ENCODE data around the gene ADAMTS10. TPM values are rescaled to one million over a fixed set of nuclear protein-coding genes. Genes with fewer than 3 reads are reported as not detected.

ADAMTS10 gene
- total RNA-seq, 1 donor from 2014 or later: 11.5 TPM

GRCh38 chr19:8600816-8601215, 9.7 kb downstream of the ADAMTS10 start:
- Histone ChIP-seq H3K27ac (replicated peaks) (no peak overlapping the region), H3K36me3 (peaks cover 67% of the 10 kb centered on the region), H3K9me3 (replicated peaks) (peaks cover 11% of the 10 kb centered on the region), H3K4me3 (no peak overlapping the region), H3K27me3 (ENCODE audit: low read depth) (no peaks in the 10 kb centered on the region), H3K4me1 (no peaks in the 10 kb centered on the region)
- DNase-seq: no peak
- intact Hi-C loops (cut with micrococcal nuclease): no loop called here
- TF ChIP-seq CTCF (IDR thresholded peaks at IDR 0.05; ENCODE audit: borderline replicate concordance): no peak

- Histone ChIP-seq H3K4me1 (peaks cover 5% of the 10 kb centered on the region), H3K27ac (replicated peaks) (no peak overlapping the region), H3K36me3 (peaks cover 62% of the 10 kb centered on the region), H3K27me3 (ENCODE audit: low read depth) (no peaks in the 10 kb centered on the region), H3K9me3 (replicated peaks) (peaks cover 8% of the 10 kb centered on the region), H3K4me3 (no peak overlapping the region)
- intact Hi-C loops (cut with micrococcal nuclease): no loop called here
- DNase-seq: no peak
- no peak for TF ChIP-seq CTCF (IDR thresholded peaks at IDR 0.05; ENCODE audit: borderline replicate concordance)
These were observed 10.5 kb downstream of the ADAMTS10 start for GRCh38 chr19:8600064-8600463.

GRCh38 chr19:8596168-8596567, 14.3 kb downstream of the ADAMTS10 start:
- H3K4me3 ChIP-seq: no peak overlapping the region
- H3K9me3 ChIP-seq (replicated peaks): peaks cover 8% of the 10 kb centered on the region
- no peak overlapping the region for H3K27ac ChIP-seq (replicated peaks)
- H3K36me3 ChIP-seq: peaks cover 36% of the 10 kb centered on the region
- H3K4me1 ChIP-seq: peaks cover 27% of the 10 kb centered on the region
- DNase-seq: no peak
- intact Hi-C loops (cut with micrococcal nuclease): no loop called here
- peaks cover 30% of the 10 kb centered on the region for H3K27me3 ChIP-seq (ENCODE audit: low read depth)
- TF ChIP-seq CTCF (IDR thresholded peaks at IDR 0.05; ENCODE audit: borderline replicate concordance): no peak

- Histone ChIP-seq H3K27me3 (ENCODE audit: low read depth) (peaks cover 31% of the 10 kb centered on the region), H3K4me1 (peaks cover 27% of the 10 kb centered on the region), H3K27ac (replicated peaks) (peak overlapping the region; percentile 19), H3K4me3 (no peak overlapping the region), H3K9me3 (replicated peaks) (peaks cover 8% of the 10 kb centered on the region), H3K36me3 (peaks cover 31% of the 10 kb centered on the region)
- DNase-seq: no peak
- TF ChIP-seq CTCF (IDR thresholded peaks at IDR 0.05; ENCODE audit: borderline replicate concordance): no peak
- intact Hi-C loops (cut with micrococcal nuclease): no loop called here
These were observed 14.9 kb downstream of the ADAMTS10 start for GRCh38 chr19:8595651-8596050.

GRCh38 chr19:8593931-8594330, 16.6 kb downstream of the ADAMTS10 start:
- H3K27ac ChIP-seq (replicated peaks): no peak overlapping the region
- no peak overlapping the region for H3K4me3 ChIP-seq
- no peak for DNase-seq
- peaks cover 15% of the 10 kb centered on the region for H3K36me3 ChIP-seq
- peaks cover 27% of the 10 kb centered on the region for H3K4me1 ChIP-seq
- intact Hi-C loops (cut with micrococcal nuclease): no loop called here
- H3K27me3 ChIP-seq (ENCODE audit: low read depth): peaks cover 45% of the 10 kb centered on the region
- peak; percentile 30 for TF ChIP-seq CTCF (IDR thresholded peaks at IDR 0.05; ENCODE audit: borderline replicate concordance)
- peaks cover 8% of the 10 kb centered on the region for H3K9me3 ChIP-seq (replicated peaks)
